ENCODE results near the gene FKBP5. TPM values are rescaled to one million over a fixed set of nuclear protein-coding genes. Genes with fewer than 3 reads are reported as not detected.
A peak's percentile ranks its signal among the peaks of the same experiment; 100 is the strongest.

Gene FKBP5
- total and polyA plus RNA-seq, 9 of the 15 experiments (the other 6 are each of a cell fraction or from before 2014, with no cell fraction given): 32.7 to 151 (median 75.0) TPM

DNA sequence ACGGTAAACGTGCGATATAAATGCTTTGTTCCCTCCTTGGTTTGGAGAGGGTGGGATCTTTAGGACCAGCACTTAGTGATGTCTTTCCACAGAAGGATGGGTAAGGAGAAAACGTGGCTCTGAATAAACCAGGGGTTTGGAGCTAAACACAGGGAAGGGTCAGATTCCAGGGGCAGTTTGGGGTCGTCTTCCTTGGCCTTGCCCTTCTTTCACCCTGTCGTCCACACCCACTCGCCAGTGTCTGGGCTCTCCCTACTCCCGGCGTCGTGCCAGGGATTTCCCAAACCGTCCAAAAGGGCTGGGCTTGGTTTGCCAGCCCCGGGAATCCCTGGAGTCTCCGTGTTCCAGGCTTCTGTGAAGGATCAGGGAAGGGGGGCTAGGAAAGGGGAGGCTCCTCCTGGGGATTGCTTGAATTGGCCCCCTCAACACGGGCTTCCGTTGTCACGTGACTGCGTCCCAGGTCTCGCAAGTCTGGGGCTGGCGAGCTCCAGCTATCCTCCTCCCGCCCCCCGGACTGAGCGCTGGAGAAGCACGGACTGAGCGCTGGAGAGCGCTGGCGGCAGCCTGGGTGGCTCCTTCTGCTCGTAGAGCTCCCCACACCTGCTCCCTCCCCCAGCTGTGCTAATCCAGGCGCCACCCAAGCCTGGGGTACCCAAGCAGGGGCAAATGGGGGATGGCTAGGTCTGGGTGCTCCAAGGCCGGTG lies 38.7 kb upstream of the FKBP5 start (continued):
- TF ChIP-seq ETS1 (conservative IDR thresholded peaks at IDR 0.05; ENCODE audit: control insufficient read depth, low read depth, low read length): no peak
- TF ChIP-seq E2F6 (IDR thresholded peaks at IDR 0.05; ENCODE audit: borderline replicate concordance in 1 of 2, extremely low read depth in 1 of 2, insufficient read depth in 1 of 2, insufficient read length in 1 of 2, low read depth in 1 of 2, low read length in 1 of 2, poor library complexity in 1 of 2, severe bottlenecking in 1 of 2): peak in 1 of 2 experiments; percentile 70
- peak; percentile 40 for TF ChIP-seq ZNF592 (IDR thresholded peaks at IDR 0.05)
- no peak for TF ChIP-seq MAZ (CRISPR knock-in tag; conservative IDR thresholded peaks at IDR 0.05 in 1 of 2, IDR thresholded peaks at IDR 0.05 in 1 of 2)
- TF ChIP-seq TCF15 (CRISPR knock-in tag; IDR thresholded peaks at IDR 0.05): no peak
- TF ChIP-seq BRCA1 (IDR thresholded peaks at IDR 0.05): no peak
- no peak for TF ChIP-seq BRCA1 (CRISPR knock-in tag; IDR thresholded peaks at IDR 0.05)
- no peak for TF ChIP-seq TEAD4 (IDR thresholded peaks at IDR 0.05; ENCODE audit: low read length)
- TF ChIP-seq TEAD4 (CRISPR knock-in tag; IDR thresholded peaks at IDR 0.05; ENCODE audit: borderline replicate concordance): 0 out of 2 replicates have a peak, but pooled peaks have one; percentile 16
- no peak for TF ChIP-seq RHOXF2B (CRISPR knock-in tag; conservative IDR thresholded peaks at IDR 0.05)
- TF ChIP-seq, protein P1, sequence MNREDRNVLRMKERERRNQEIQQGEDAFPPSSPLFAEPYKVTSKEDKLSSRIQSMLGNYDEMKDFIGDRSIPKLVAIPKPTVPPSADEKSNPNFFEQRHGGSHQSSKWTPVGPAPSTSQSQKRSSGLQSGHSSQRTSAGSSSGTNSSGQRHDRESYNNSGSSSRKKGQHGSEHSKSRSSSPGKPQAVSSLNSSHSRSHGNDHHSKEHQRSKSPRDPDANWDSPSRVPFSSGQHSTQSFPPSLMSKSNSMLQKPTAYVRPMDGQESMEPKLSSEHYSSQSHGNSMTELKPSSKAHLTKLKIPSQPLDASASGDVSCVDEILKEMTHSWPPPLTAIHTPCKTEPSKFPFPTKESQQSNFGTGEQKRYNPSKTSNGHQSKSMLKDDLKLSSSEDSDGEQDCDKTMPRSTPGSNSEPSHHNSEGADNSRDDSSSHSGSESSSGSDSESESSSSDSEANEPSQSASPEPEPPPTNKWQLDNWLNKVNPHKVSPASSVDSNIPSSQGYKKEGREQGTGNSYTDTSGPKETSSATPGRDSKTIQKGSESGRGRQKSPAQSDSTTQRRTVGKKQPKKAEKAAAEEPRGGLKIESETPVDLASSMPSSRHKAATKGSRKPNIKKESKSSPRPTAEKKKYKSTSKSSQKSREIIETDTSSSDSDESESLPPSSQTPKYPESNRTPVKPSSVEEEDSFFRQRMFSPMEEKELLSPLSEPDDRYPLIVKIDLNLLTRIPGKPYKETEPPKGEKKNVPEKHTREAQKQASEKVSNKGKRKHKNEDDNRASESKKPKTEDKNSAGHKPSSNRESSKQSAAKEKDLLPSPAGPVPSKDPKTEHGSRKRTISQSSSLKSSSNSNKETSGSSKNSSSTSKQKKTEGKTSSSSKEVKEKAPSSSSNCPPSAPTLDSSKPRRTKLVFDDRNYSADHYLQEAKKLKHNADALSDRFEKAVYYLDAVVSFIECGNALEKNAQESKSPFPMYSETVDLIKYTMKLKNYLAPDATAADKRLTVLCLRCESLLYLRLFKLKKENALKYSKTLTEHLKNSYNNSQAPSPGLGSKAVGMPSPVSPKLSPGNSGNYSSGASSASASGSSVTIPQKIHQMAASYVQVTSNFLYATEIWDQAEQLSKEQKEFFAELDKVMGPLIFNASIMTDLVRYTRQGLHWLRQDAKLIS (CRISPR knock-in tag; IDR thresholded peaks at IDR 0.05): no peak
- TF ChIP-seq MEF2D (tag; conservative IDR thresholded peaks at IDR 0.05; ENCODE audit: low read depth): peak; percentile 17; the same call in 1 of the 2 replicates
- peak; percentile 73; the same call in 1 of the 2 replicates for TF ChIP-seq NFRKB (IDR thresholded peaks at IDR 0.05; ENCODE audit: low read depth)
- no peak for TF ChIP-seq NELFE (IDR thresholded peaks at IDR 0.05; ENCODE audit: insufficient read depth, insufficient read length)
- TF ChIP-seq RUNX1 (IDR thresholded peaks at IDR 0.05; ENCODE audit: low read depth): no peak
